Gastrocnemius medialis (tissue), 4 donors: Measurements from ENCODE around the gene ERGIC3. TPM values are rescaled to one million over a fixed set of nuclear protein-coding genes. Genes with fewer than 3 reads are reported as not detected.

ENCODE experiments used
- ATAC-seq, 2 donors: fragments of 150-250 bp; one replicate each; pipeline ENCODE4 v1.9.1; 2016
- DNase-seq, 2 donors: peaks; one replicate each; pipeline ENCODE4 v3.0.0-alpha.2; 2019
- H3K27ac ChIP-seq, 4 donors: fragments of 200-600 bp; sonication (generic); 1 replicate in 1 of 4; 2 replicates in 3 of 4; pipeline ENCODE4 v1.5.1; 2016 to 2018; ENCODE audit warnings: mild to moderate bottlenecking in 2 of 4, moderate library complexity in 1 of 4
- H3K27me3 ChIP-seq, 3 donors: fragments of 200-600 bp; sonication (generic) in 2 of 3; 1 replicate in 1 of 3; 2 replicates in 2 of 3; pipeline versions ENCODE4 v1.5.1 to v1.6.0; 2016 to 2019; ENCODE audit warnings: mild to moderate bottlenecking in 1 of 3, moderate library complexity in 1 of 3
- H3K36me3 ChIP-seq, 2 donors: fragments of 200-600 bp; sonication (generic) in 1 of 2; one replicate each; pipeline ENCODE4 v1.5.1; 2017 to 2018
- H3K4me1 ChIP-seq, 2 donors: fragments of 200-600 bp; sonication (generic) in 1 of 2; one replicate each; pipeline ENCODE4 v1.5.1; 2016 to 2017; ENCODE audit warnings: mild to moderate bottlenecking in 2 of 2
- H3K4me3 ChIP-seq, 4 donors: fragments of 200-600 bp; sonication (generic) in 3 of 4; 1 replicate in 1 of 4; 2 replicates in 3 of 4; pipeline ENCODE4 v1.5.1; 2016 to 2019; ENCODE audit warnings: mild to moderate bottlenecking in 2 of 4
- H3K9me3 ChIP-seq, 3 donors: fragments of 200-600 bp; sonication (generic) in 2 of 3; 1 replicate in 1 of 3; 2 replicates in 2 of 3; pipeline ENCODE4 v1.5.1; 2016 to 2019
- CTCF ChIP-seq, 5 experiments: fragments of 450-650 bp in 3 of 5; fragments of 200-600 bp in 2 of 5; sonication (generic) in 2 of 5; IDR thresholded peaks in 4 of 5; conservative IDR thresholded peaks in 1 of 5; 1 replicate in 4 of 5; 2 replicates in 1 of 5; pipeline ENCODE4 v1.5.1; 2016 to 2019; ENCODE audit warnings: antibody characterized with exemption in 5 of 5, mild to moderate bottlenecking in 3 of 5, moderate library complexity in 3 of 5
- POLR2A ChIP-seq, 2 donors: fragments of 450-650 bp; IDR thresholded peaks; one replicate each; pipeline ENCODE4 v1.6.1; 2017; ENCODE audit warnings: antibody characterized with exemption in 2 of 2, mild to moderate bottlenecking in 2 of 2, moderate library complexity in 2 of 2
- in situ Hi-C, 4 donors: fragments of 200-750 bp; cut with MboI; loops; one replicate each; pipeline versions ENCODE4 v1.15.0 to v1.8.0; 2017; ENCODE audit warnings: low sequenced_read_pairs in 4 of 4
- intact Hi-C: fragments of 100-400 bp; cut with DNase I; formaldehyde crosslinking; loops from one replicate; pipeline ENCODE4 v1.15.1; 2023; ENCODE audit warnings: low total_unique reads
- total RNA-seq, 4 donors: library from RNA; depleted of rRNA; stranded (reverse); fragments of >200 nt; gene quantifications; one replicate each; pipeline versions ENCODE4 v1.1.0 to v1.2.3, GENCODE V29; 2016

Gene ERGIC3
- total RNA-seq, 4 donors from 2014 or later, result 82.5 to 91.0 (median 89.2) TPM

- Histone ChIP-seq H3K9me3 (no peaks in the 10 kb centered on the region), H3K27ac (no peak overlapping the region), H3K27me3 (no peaks in the 10 kb centered on the region), H3K4me1 (no peaks in the 10 kb centered on the region), H3K36me3 (no peaks in the 10 kb centered on the region), H3K4me3 (no peak overlapping the region)
- in situ Hi-C loops (no loop called here), intact Hi-C loops (no loop called here)
- ATAC-seq (no peak), DNase-seq (no peak)
- TF ChIP-seq POLR2A (IDR thresholded peaks at IDR 0.05) (no peak), CTCF (IDR thresholded peaks at IDR 0.05 in 4 of 5, conservative IDR thresholded peaks at IDR 0.05 in 1 of 5) (no peak)
Observed at GRCh38 chr20:35583636-35584560, 42.0 kb downstream of the ERGIC3 start.

- H3K4me1 ChIP-seq, result no peaks in the 10 kb centered on the region
- no peaks in the 10 kb centered on the region for H3K36me3 ChIP-seq
- DNase-seq (no peak), ATAC-seq (no peak)
- no peak for TF ChIP-seq POLR2A (IDR thresholded peaks at IDR 0.05)
- no peak for TF ChIP-seq CTCF (IDR thresholded peaks at IDR 0.05 in 4 of 5, conservative IDR thresholded peaks at IDR 0.05 in 1 of 5)
- H3K4me3 ChIP-seq, result no peak overlapping the region
- H3K27ac ChIP-seq, result no peak overlapping the region
- intact Hi-C loops, result no loop called here
- no peaks in the 10 kb centered on the region for H3K27me3 ChIP-seq
- H3K9me3 ChIP-seq, result no peaks in the 10 kb centered on the region
- in situ Hi-C loops, result no loop called here
Observed at GRCh38 chr20:35586751-35587425, 45.0 kb downstream of the ERGIC3 start.

GRCh38 chr20:35587436-35587835, 45.6 kb downstream of the ERGIC3 start:
- Histone ChIP-seq H3K4me3 (no peak overlapping the region), H3K4me1 (no peaks in the 10 kb centered on the region), H3K27me3 (no peaks in the 10 kb centered on the region), H3K36me3 (no peaks in the 10 kb centered on the region), H3K27ac (no peak overlapping the region), H3K9me3 (no peaks in the 10 kb centered on the region)
- intact Hi-C loops (no loop called here), in situ Hi-C loops (no loop called here)
- TF ChIP-seq CTCF (IDR thresholded peaks at IDR 0.05 in 4 of 5, conservative IDR thresholded peaks at IDR 0.05 in 1 of 5), result no peak
- no peak for TF ChIP-seq POLR2A (IDR thresholded peaks at IDR 0.05)
- ATAC-seq (no peak), DNase-seq (no peak)

- no peak for TF ChIP-seq CTCF (IDR thresholded peaks at IDR 0.05 in 4 of 5, conservative IDR thresholded peaks at IDR 0.05 in 1 of 5)
- no peak for TF ChIP-seq POLR2A (IDR thresholded peaks at IDR 0.05)
- in situ Hi-C loops, result no loop called here
- Histone ChIP-seq H3K4me1 (no peaks in the 10 kb centered on the region), H3K27ac (no peak overlapping the region), H3K4me3 (no peak overlapping the region), H3K27me3 (no peaks in the 10 kb centered on the region), H3K9me3 (no peaks in the 10 kb centered on the region), H3K36me3 (no peaks in the 10 kb centered on the region)
- DNase-seq (no peak), ATAC-seq (no peak)
- intact Hi-C loops, result no loop called here
Observed at GRCh38 chr20:35588397-35588796, 46.5 kb downstream of the ERGIC3 start.
